Measurements from ENCODE around the gene SREK1IP1. TPM values are rescaled to one million over a fixed set of nuclear protein-coding genes. Genes with fewer than 3 reads are reported as not detected.
"Not testable (repeated sequence)": the region's sequence is repeated elsewhere in the genome, so short reads cannot be mapped to it uniquely, and the experiment has no call there.

The SREK1IP1 gene
- total RNA-seq, 1 donor from 2014 or later: 25.8 TPM

DNA sequence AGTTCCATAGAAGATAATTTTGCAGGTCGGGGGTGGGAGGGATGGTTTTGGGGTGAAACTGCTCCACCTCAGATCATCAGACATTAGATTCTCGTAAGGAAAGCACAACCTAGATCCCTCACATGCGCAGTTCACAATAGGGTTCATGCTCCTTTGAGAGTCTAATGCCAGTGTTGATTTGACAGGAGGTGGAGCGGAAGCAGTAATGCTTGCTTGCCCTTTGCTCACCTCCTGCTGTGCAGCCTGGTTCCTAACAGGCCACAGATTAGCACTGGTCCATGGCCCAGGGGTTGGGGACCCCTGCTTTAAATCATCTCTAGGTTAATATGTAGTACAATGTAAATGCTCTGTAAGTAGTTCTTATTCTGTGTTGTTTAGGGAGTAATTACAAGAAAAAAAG, 67.7 kb downstream of the SREK1IP1 start:
- Mint-ChIP-seq H3K36me3 (ENCODE audit: insufficient read depth) (peaks cover 2% of the 10 kb centered on the region), H3K9me3 (ENCODE audit: low read depth) (peaks cover 11% of the 10 kb centered on the region), H3K4me3 (ENCODE audit: low read depth) (no peak overlapping the region), H3K27me3 (peaks cover 5% of the 10 kb centered on the region), H3K4me1 (ENCODE audit: low read depth) (no peaks in the 10 kb centered on the region), H3K27ac (no peak overlapping the region)
- TF ChIP-seq, protein P1, sequence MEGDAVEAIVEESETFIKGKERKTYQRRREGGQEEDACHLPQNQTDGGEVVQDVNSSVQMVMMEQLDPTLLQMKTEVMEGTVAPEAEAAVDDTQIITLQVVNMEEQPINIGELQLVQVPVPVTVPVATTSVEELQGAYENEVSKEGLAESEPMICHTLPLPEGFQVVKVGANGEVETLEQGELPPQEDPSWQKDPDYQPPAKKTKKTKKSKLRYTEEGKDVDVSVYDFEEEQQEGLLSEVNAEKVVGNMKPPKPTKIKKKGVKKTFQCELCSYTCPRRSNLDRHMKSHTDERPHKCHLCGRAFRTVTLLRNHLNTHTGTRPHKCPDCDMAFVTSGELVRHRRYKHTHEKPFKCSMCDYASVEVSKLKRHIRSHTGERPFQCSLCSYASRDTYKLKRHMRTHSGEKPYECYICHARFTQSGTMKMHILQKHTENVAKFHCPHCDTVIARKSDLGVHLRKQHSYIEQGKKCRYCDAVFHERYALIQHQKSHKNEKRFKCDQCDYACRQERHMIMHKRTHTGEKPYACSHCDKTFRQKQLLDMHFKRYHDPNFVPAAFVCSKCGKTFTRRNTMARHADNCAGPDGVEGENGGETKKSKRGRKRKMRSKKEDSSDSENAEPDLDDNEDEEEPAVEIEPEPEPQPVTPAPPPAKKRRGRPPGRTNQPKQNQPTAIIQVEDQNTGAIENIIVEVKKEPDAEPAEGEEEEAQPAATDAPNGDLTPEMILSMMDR (IDR thresholded peaks at IDR 0.05; ENCODE audit: unreplicated experiment): no peak
- DNase-seq (ENCODE audit: low spot score, unreplicated experiment): no peak

DNA sequence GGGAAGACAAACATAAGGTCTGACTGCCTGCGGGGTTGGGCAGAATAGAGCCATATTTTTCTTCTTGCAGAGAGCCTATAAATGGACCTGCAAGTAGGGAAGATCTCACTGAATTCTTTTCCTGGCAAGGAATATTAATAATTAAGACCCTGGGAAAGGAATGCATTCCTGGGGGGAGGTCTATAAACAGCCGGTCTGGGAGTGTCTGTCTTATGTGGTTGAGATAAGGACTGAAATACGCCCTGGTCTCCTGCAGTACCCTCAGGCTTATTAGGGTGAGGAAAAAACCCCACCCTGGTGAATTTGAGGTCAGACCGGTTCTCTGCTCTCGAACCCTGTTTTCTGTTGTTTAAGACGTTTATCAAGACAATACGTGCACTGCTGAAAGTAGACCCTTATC, 72.1 kb downstream of the SREK1IP1 start:
- Mint-ChIP-seq H3K27me3 (peaks cover 14% of the 10 kb centered on the region), H3K9me3 (ENCODE audit: low read depth) (peaks cover 16% of the 10 kb centered on the region)
- not testable (repeated sequence) for H3K4me1 Mint-ChIP-seq (ENCODE audit: low read depth); H3K4me3 Mint-ChIP-seq (ENCODE audit: low read depth); H3K36me3 Mint-ChIP-seq (ENCODE audit: insufficient read depth); DNase-seq (ENCODE audit: low spot score, unreplicated experiment); H3K27ac Mint-ChIP-seq

DNA sequence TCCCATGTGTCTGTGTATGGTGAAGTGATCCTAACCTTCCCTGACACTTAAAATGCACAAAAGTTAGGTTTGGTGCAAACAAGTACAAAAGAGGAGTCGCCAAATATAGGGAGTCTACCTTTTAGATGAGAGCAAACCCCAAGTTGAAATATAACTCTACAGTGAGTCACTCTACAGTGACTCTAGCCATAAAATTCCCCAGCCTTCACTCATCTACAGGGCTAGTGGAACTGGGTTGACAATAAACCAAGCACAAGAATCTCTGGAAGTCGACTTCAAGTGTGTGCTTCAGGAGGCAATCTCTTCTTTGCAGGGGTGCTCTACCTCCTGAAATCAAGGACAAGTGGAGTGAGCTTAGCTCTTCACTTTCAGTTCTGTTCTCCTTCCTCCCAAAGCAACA, 74.9 kb downstream of the SREK1IP1 start:
- H3K36me3 Mint-ChIP-seq (ENCODE audit: insufficient read depth): peaks cover 2% of the 10 kb centered on the region
- H3K4me3 Mint-ChIP-seq (ENCODE audit: low read depth): no peak overlapping the region
- no peak overlapping the region for H3K27ac Mint-ChIP-seq
- no peak for DNase-seq (ENCODE audit: low spot score, unreplicated experiment)
- peaks cover 16% of the 10 kb centered on the region for H3K9me3 Mint-ChIP-seq (ENCODE audit: low read depth)
- H3K27me3 Mint-ChIP-seq: peaks cover 36% of the 10 kb centered on the region
- peaks cover 4% of the 10 kb centered on the region for H3K4me1 Mint-ChIP-seq (ENCODE audit: low read depth)
- TF ChIP-seq, protein P1 (IDR thresholded peaks at IDR 0.05; ENCODE audit: unreplicated experiment): no peak

DNA sequence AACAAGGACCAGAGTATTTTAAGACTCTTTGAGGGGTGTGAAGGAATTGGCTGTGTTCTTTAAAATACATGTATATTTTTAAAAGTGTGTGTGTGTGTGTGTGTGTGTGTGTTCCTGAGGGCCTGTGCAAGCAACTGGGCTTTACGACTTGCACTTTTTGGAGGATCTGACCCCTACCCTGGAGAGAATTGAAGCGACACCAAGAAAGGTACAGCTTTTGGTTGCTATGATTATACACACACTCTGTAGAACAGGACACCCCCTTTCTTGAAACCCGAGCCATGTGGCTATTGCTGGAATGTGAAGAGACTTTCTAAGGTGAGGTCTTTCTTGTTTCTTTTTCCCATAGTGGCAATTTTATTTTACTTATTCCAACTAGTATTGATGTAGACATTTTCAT, 77.2 kb downstream of the SREK1IP1 start:
- DNase-seq (ENCODE audit: low spot score, unreplicated experiment): no peak
- Mint-ChIP-seq H3K36me3 (ENCODE audit: insufficient read depth) (no peaks in the 10 kb centered on the region), H3K27ac (no peak overlapping the region), H3K27me3 (peaks cover 58% of the 10 kb centered on the region), H3K9me3 (ENCODE audit: low read depth) (peaks cover 7% of the 10 kb centered on the region), H3K4me3 (ENCODE audit: low read depth) (peak overlapping the region; percentile 17), H3K4me1 (ENCODE audit: low read depth) (peaks cover 4% of the 10 kb centered on the region)
- TF ChIP-seq, protein P1 (IDR thresholded peaks at IDR 0.05; ENCODE audit: unreplicated experiment): no peak

DNA sequence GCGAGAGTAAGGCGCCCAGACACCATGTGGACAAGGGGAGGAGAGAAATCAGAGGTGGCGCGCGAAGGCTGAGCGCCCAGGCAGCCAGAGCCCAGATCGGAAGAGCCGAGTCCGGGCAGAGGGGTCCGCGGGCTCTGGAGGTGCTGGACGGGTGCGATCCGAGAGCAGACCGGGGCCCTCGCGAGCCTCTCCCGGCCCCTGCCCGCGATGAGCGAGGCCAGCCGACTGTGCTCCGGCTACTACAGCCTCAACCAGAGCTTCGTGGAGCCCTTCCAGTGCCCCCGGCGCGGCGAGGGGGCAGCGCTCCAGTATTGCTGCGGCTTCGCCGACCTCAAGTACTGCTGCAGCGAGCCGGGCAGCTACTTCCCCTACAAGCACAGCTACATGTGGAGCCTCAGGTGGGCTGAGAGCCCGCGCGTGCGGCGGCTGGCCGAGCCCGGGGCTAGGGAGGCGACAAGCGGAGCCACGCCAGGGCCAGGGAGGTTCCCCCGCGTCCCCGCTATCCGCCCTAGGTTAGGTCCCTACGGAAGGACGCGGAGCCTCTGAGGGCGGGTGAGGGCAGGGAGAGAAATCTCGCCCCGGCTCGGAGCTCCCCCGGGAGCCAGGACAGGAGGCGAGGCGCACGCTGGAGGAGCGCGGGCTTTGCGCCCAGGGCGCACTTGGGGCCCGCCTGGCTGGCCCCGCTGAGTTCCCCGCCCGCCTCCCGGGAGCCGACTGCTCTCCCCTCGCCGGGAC, 77.9 kb downstream of the SREK1IP1 start, which contains the start of gene SHISAL2B:
SHISAL2B (plus strand) TSS at position 87 of the 735 bp plus-strand sequence; CDS start at position 208, 121 bp downstream.
- Mint-ChIP-seq H3K27ac (no peak within 1 kb of the TSS), H3K27me3 (peaks cover 65% of the 10 kb centered on the region)

More for the DNA sequence above, 77.9 kb downstream of the SREK1IP1 start, which contains the start of gene SHISAL2B:
- DNase-seq (ENCODE audit: low spot score, unreplicated experiment): peak; percentile 36
- peaks cover 4% of the 10 kb centered on the region for H3K4me1 Mint-ChIP-seq (ENCODE audit: low read depth)
- TF ChIP-seq, protein P1 (IDR thresholded peaks at IDR 0.05; ENCODE audit: unreplicated experiment): no peak
- no peaks in the 10 kb centered on the region for H3K36me3 Mint-ChIP-seq (ENCODE audit: insufficient read depth)
- H3K4me3 Mint-ChIP-seq (ENCODE audit: low read depth): peak within 1 kb of the TSS; percentile 66
- H3K9me3 Mint-ChIP-seq (ENCODE audit: low read depth): peaks cover 3% of the 10 kb centered on the region

Measured in progenitor cell of endocrine pancreas (in vitro differentiated cells).